ENCODE measurements around the gene ZC3H7A.

DNA sequence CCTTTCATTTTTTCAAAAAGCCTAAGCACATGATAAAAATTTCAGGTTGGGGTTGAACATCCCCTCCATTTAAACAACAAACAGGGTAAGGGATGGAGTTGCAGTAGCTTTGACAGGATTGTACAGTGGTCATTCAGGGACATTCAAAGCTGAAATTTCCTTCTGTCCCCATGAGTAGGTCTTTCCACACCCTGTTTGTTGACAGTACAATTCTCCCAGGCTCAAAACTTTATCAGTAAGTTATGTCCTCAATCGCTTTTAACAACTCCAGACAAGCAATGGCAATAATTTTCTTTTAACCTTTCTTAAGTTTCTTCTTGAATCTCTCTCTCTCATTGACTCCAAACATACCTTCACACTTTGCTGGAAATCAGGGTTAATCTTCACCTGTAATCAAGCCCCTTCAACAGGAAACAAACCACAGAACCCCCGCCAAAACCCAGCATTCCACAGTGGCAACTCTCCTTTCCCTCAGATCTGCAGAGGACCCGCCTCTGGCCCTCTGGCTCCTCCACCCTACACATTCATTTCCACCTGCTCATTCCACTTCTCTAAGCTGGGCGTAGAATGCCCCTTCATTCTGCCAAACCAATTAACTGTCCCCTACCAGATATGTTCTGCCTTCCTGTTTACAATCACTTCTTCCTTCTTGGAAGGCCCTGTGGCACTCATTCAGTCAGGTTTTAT lies 75.1 kb downstream of the ZC3H7A start:
- TF ChIP-seq, protein P1, sequence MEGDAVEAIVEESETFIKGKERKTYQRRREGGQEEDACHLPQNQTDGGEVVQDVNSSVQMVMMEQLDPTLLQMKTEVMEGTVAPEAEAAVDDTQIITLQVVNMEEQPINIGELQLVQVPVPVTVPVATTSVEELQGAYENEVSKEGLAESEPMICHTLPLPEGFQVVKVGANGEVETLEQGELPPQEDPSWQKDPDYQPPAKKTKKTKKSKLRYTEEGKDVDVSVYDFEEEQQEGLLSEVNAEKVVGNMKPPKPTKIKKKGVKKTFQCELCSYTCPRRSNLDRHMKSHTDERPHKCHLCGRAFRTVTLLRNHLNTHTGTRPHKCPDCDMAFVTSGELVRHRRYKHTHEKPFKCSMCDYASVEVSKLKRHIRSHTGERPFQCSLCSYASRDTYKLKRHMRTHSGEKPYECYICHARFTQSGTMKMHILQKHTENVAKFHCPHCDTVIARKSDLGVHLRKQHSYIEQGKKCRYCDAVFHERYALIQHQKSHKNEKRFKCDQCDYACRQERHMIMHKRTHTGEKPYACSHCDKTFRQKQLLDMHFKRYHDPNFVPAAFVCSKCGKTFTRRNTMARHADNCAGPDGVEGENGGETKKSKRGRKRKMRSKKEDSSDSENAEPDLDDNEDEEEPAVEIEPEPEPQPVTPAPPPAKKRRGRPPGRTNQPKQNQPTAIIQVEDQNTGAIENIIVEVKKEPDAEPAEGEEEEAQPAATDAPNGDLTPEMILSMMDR (IDR thresholded peaks at IDR 0.05 in 2 of 3, conservative IDR thresholded peaks at IDR 0.05 in 1 of 3; ENCODE audit: insufficient read depth in 2 of 3, low read depth in 1 of 3, low read length in 3 of 3): no peak
- TF ChIP-seq ZNF239 (CRISPR knock-in tag; IDR thresholded peaks at IDR 0.05): no peak
- TF ChIP-seq, protein P2, sequence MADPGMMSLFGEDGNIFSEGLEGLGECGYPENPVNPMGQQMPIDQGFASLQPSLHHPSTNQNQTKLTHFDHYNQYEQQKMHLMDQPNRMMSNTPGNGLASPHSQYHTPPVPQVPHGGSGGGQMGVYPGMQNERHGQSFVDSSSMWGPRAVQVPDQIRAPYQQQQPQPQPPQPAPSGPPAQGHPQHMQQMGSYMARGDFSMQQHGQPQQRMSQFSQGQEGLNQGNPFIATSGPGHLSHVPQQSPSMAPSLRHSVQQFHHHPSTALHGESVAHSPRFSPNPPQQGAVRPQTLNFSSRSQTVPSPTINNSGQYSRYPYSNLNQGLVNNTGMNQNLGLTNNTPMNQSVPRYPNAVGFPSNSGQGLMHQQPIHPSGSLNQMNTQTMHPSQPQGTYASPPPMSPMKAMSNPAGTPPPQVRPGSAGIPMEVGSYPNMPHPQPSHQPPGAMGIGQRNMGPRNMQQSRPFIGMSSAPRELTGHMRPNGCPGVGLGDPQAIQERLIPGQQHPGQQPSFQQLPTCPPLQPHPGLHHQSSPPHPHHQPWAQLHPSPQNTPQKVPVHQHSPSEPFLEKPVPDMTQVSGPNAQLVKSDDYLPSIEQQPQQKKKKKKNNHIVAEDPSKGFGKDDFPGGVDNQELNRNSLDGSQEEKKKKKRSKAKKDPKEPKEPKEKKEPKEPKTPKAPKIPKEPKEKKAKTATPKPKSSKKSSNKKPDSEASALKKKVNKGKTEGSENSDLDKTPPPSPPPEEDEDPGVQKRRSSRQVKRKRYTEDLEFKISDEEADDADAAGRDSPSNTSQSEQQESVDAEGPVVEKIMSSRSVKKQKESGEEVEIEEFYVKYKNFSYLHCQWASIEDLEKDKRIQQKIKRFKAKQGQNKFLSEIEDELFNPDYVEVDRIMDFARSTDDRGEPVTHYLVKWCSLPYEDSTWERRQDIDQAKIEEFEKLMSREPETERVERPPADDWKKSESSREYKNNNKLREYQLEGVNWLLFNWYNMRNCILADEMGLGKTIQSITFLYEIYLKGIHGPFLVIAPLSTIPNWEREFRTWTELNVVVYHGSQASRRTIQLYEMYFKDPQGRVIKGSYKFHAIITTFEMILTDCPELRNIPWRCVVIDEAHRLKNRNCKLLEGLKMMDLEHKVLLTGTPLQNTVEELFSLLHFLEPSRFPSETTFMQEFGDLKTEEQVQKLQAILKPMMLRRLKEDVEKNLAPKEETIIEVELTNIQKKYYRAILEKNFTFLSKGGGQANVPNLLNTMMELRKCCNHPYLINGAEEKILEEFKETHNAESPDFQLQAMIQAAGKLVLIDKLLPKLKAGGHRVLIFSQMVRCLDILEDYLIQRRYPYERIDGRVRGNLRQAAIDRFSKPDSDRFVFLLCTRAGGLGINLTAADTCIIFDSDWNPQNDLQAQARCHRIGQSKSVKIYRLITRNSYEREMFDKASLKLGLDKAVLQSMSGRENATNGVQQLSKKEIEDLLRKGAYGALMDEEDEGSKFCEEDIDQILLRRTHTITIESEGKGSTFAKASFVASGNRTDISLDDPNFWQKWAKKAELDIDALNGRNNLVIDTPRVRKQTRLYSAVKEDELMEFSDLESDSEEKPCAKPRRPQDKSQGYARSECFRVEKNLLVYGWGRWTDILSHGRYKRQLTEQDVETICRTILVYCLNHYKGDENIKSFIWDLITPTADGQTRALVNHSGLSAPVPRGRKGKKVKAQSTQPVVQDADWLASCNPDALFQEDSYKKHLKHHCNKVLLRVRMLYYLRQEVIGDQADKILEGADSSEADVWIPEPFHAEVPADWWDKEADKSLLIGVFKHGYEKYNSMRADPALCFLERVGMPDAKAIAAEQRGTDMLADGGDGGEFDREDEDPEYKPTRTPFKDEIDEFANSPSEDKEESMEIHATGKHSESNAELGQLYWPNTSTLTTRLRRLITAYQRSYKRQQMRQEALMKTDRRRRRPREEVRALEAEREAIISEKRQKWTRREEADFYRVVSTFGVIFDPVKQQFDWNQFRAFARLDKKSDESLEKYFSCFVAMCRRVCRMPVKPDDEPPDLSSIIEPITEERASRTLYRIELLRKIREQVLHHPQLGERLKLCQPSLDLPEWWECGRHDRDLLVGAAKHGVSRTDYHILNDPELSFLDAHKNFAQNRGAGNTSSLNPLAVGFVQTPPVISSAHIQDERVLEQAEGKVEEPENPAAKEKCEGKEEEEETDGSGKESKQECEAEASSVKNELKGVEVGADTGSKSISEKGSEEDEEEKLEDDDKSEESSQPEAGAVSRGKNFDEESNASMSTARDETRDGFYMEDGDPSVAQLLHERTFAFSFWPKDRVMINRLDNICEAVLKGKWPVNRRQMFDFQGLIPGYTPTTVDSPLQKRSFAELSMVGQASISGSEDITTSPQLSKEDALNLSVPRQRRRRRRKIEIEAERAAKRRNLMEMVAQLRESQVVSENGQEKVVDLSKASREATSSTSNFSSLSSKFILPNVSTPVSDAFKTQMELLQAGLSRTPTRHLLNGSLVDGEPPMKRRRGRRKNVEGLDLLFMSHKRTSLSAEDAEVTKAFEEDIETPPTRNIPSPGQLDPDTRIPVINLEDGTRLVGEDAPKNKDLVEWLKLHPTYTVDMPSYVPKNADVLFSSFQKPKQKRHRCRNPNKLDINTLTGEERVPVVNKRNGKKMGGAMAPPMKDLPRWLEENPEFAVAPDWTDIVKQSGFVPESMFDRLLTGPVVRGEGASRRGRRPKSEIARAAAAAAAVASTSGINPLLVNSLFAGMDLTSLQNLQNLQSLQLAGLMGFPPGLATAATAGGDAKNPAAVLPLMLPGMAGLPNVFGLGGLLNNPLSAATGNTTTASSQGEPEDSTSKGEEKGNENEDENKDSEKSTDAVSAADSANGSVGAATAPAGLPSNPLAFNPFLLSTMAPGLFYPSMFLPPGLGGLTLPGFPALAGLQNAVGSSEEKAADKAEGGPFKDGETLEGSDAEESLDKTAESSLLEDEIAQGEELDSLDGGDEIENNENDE (IDR thresholded peaks at IDR 0.05; ENCODE audit: low read depth, low read length): no peak
- no peak for TF ChIP-seq ATF2 (CRISPR knock-in tag; IDR thresholded peaks at IDR 0.05)
- no peak for TF ChIP-seq POLR2A (conservative IDR thresholded peaks at IDR 0.05)
- TF ChIP-seq PRPF4 (IDR thresholded peaks at IDR 0.05; ENCODE audit: insufficient read depth, low read depth, low read length, poor library complexity, severe bottlenecking): no peak
- TF ChIP-seq BRD9 (IDR thresholded peaks at IDR 0.05; ENCODE audit: low read depth, partially characterized antibody): no peak
- no peak for TF ChIP-seq SIX5 (IDR thresholded peaks at IDR 0.05; ENCODE audit: borderline replicate concordance in 1 of 2, insufficient read depth in 1 of 2, low read depth in 1 of 2, low read length in 2 of 2)
